Heart left ventricle (tissue), 13 donors: ENCODE data around the gene TRIM24.

ENCODE experiments used
- POLR2A ChIP-seq, 2 donors: fragments of 450-650 bp; IDR thresholded peaks; one replicate each; pipeline ENCODE4 v1.6.1; 2017; ENCODE audit warnings: antibody characterized with exemption in 2 of 2, mild to moderate bottlenecking in 2 of 2, moderate library complexity in 2 of 2
- TF ChIP-seq, protein P1 (sequence below), 12 donors: fragments of 200-600 bp; sonication (generic) in 4 of 12; IDR thresholded peaks; one replicate each; pipeline versions ENCODE4 v1.5.0 to v1.8.0; 2018 to 2022; ENCODE audit warnings: antibody characterized with exemption in 12 of 12, mild to moderate bottlenecking in 5 of 12
- donor health status: ischemic (EF 13 %, LVEDD 7.1; RV severe dilation, severe dysfunction).
- donor health status: DM: no; HTN: yes; CAD: no.
- donor health status: DM: no; HTN: no; CAD: no.
- donor health status: ischemic (EF 25% LVEDD 6.9; RV normal size, moderate dysfunction).
- donor health status: ischemic (EF 25% LVEDD 5.7; RV mildly dilated, moderate dysfunction).
- donor health status: ischemic (EF 35%, LVEDD 5.7; RV mildly dilated, moderate dysfunction).
- donor health status: nonischemic (EF 11% LVEDD 7.7; RV severe dilation, severe dysfunction).
- donor health status: DM: yes; HTN: yes; CAD: no.
- donor health status: PGD.
- donor health status: ischemic (EF 29% LVEDD 5.4; RV normal size, mild dysfunction).
- donor health status: nonischemic (EF 23%, LVEDD 6.1; RV moderate dilation, normal function).

DNA sequence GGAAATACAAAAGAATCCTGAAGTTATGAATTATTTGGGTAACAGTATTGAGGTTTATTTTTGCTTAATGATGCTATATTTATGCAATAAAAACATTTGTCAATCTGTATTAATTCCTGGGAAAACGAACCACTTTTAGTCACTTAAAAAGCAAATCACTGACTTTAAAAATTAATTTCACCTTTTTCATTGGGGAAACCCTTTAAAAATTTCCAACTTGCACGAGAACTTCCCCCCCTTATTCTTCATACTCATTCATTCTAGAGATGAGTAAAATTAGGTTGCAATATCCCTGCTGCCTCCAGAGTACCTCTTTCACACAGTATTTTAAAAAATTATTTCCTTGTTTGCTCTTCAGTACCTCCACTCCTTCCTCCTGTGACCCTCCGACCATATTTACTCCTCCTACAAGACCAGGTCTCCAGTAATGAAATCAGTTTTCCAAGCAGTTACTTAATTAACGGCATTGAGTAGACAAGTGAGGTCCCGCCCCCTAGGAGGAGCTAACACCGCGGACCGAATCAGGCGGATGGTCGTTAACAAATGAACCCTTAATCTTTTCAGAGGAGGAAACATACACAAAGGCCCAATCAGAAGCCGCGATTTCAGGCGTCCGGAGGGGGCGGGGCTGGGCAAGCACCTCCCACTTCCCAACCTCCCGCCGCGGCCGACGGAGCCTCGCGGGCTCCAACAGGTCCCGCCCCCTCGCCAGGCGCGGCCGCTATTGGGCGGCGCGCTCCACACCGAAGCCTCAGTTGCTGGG is 465 bp upstream of the TRIM24 start:
- TF ChIP-seq POLR2A (IDR thresholded peaks at IDR 0.05) = no peak
- TF ChIP-seq, protein P1, sequence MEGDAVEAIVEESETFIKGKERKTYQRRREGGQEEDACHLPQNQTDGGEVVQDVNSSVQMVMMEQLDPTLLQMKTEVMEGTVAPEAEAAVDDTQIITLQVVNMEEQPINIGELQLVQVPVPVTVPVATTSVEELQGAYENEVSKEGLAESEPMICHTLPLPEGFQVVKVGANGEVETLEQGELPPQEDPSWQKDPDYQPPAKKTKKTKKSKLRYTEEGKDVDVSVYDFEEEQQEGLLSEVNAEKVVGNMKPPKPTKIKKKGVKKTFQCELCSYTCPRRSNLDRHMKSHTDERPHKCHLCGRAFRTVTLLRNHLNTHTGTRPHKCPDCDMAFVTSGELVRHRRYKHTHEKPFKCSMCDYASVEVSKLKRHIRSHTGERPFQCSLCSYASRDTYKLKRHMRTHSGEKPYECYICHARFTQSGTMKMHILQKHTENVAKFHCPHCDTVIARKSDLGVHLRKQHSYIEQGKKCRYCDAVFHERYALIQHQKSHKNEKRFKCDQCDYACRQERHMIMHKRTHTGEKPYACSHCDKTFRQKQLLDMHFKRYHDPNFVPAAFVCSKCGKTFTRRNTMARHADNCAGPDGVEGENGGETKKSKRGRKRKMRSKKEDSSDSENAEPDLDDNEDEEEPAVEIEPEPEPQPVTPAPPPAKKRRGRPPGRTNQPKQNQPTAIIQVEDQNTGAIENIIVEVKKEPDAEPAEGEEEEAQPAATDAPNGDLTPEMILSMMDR (IDR thresholded peaks at IDR 0.05) = peak in 6 of 12 donors; percentile 17 to 51 (median 23)
